ENCODE data around the gene LRRC73. TPM values are rescaled to one million over a fixed set of nuclear protein-coding genes. Genes with fewer than 3 reads are reported as not detected.

Gene LRRC73
- total RNA-seq, 1 experiment from 2014 or later = 1.4 TPM

GRCh38 chr6:43497129-43497396, 13.1 kb downstream of the LRRC73 start:
- TF ChIP-seq PRRX2 (CRISPR knock-in tag; IDR thresholded peaks at IDR 0.05) (no peak), GRHL2 (CRISPR knock-in tag; IDR thresholded peaks at IDR 0.05; ENCODE audit: insufficient replicate concordance, severe bottlenecking) (no peak), SMAD3 (CRISPR knock-in tag; IDR thresholded peaks at IDR 0.05; ENCODE audit: borderline replicate concordance) (no peak), JAZF1 (CRISPR knock-in tag; IDR thresholded peaks at IDR 0.05) (no peak), TP53 (CRISPR knock-in tag; IDR thresholded peaks at IDR 0.05) (no peak), ZMAT4 (CRISPR knock-in tag; IDR thresholded peaks at IDR 0.05) (no peak), ZNF425 (CRISPR knock-in tag; conservative IDR thresholded peaks at IDR 0.05) (no peak), MXD4 (CRISPR knock-in tag; IDR thresholded peaks at IDR 0.05; ENCODE audit: borderline replicate concordance) (no peak), ARID4B (CRISPR knock-in tag; IDR thresholded peaks at IDR 0.05; ENCODE audit: borderline replicate concordance) (no peak), ZNF138 (CRISPR knock-in tag; conservative IDR thresholded peaks at IDR 0.05) (no peak), STAT6 (CRISPR knock-in tag; conservative IDR thresholded peaks at IDR 0.05; ENCODE audit: low read depth) (no peak), ZNF396 (CRISPR knock-in tag; IDR thresholded peaks at IDR 0.05; ENCODE audit: borderline replicate concordance) (no peak), E2F1 (CRISPR knock-in tag; IDR thresholded peaks at IDR 0.05) (no peak), TCF7 (CRISPR knock-in tag; IDR thresholded peaks at IDR 0.05; ENCODE audit: low read depth) (no peak), ATF3 (CRISPR knock-in tag; conservative IDR thresholded peaks at IDR 0.05) (no peak)
- ATAC-seq (no peak), DNase-seq (ENCODE audit: low spot score) (no peak)
- peaks cover 26% of the 10 kb centered on the region for H3K36me3 Mint-ChIP-seq
- H3K27me3 Mint-ChIP-seq (ENCODE audit: low read depth) = no peaks in the 10 kb centered on the region
- peaks cover 29% of the 10 kb centered on the region for H3K4me1 Mint-ChIP-seq
- CTCF ChIA-PET = interaction anchor here (0.8 to 7.2 kb wide), 25 partner anchors 9 to 268 kb away, joined by 3 to 75 read pairs (median 6); partner anchors contain the start of genes ABCC10, CRIP3, DLK2 and DNPH1
- no peak overlapping the region for H3K4me3 Mint-ChIP-seq
- no peak overlapping the region for H3K27ac Mint-ChIP-seq
- POLR2A ChIA-PET = interaction anchor here (1.1 kb wide), 1 partner anchor 10 kb away, joined by 5 read pairs; no protein-coding TSS in a partner anchor
- no peaks in the 10 kb centered on the region for H3K9me3 Mint-ChIP-seq
